ENCODE data around the gene SRGAP2C.
"Not testable (repeated sequence)": the region's sequence is repeated elsewhere in the genome, so short reads cannot be mapped to it uniquely, and the experiment has no call there.

GRCh38 chr1:121151294-121151693, 33.5 kb upstream of the SRGAP2C start:
- TF ChIP-seq CTCF, POLR2A (IDR thresholded peaks at IDR 0.05): not testable (repeated sequence)
